Measurements from ENCODE around the gene ZNF266.

- TF ChIP-seq CTCF (conservative IDR thresholded peaks at IDR 0.05 in 1 of 2, IDR thresholded peaks at IDR 0.05 in 1 of 2; ENCODE audit: extremely low read depth in 1 of 2, insufficient read depth in 1 of 2, low read depth in 1 of 2, low read length in 2 of 2), result no peak
- no peak for TF ChIP-seq EZH2 (IDR thresholded peaks at IDR 0.05; ENCODE audit: borderline replicate concordance, low read length)
These were observed 64.4 kb downstream of the ZNF266 start for GRCh38 chr19:9370738-9371619.

Measured in mammary epithelial cell (primary cell).